Upper lobe of left lung (tissue), 6 donors: Measurements from ENCODE around the gene SULT1B1. TPM values are rescaled to one million over a fixed set of nuclear protein-coding genes. Genes with fewer than 3 reads are reported as not detected.

ENCODE experiments used
- ATAC-seq, 2 donors: fragments of 200-7000 bp; cut with Tn5 transposase; one replicate each; pipeline ENCODE4 v1.9.1; 2022; ENCODE audit warnings: mild to moderate bottlenecking in 2 of 2, moderate library complexity in 2 of 2; ENCODE audit not compliant: low FRiP score in 2 of 2
- DNase-seq, 2 donors: peaks; one replicate each; pipeline ENCODE4 v3.0.0-alpha.2; 2019 to 2020
- H3K27ac ChIP-seq, 4 donors: fragments of 200-600 bp; sonication (generic); one replicate each; pipeline ENCODE4 v1.5.1; 2016 to 2019
- H3K27me3 ChIP-seq, 4 donors: fragments of 200-600 bp; sonication (generic); one replicate each; pipeline ENCODE4 v1.5.1; 2017 to 2019
- H3K36me3 ChIP-seq, 4 donors: fragments of 200-600 bp; sonication (generic); one replicate each; pipeline ENCODE4 v1.5.1; 2016 to 2019
- H3K4me1 ChIP-seq, 4 donors: fragments of 200-600 bp; sonication (generic); one replicate each; pipeline ENCODE4 v1.5.1; 2018 to 2019
- H3K4me3 ChIP-seq, 4 donors: fragments of 200-600 bp; sonication (generic); one replicate each; pipeline ENCODE4 v1.5.1; 2017 to 2019; ENCODE audit warnings: mild to moderate bottlenecking in 2 of 4, moderate library complexity in 1 of 4
- H3K9me3 ChIP-seq, 4 donors: fragments of 200-600 bp; sonication (generic); one replicate each; pipeline ENCODE4 v1.5.1; 2018 to 2019
- CTCF ChIP-seq, 6 experiments: fragments of 450-650 bp in 4 of 6; fragments of 200-600 bp in 2 of 6; sonication (generic) in 2 of 6; IDR thresholded peaks; one replicate each; pipeline ENCODE4 v1.5.1; 2016 to 2019; ENCODE audit warnings: antibody characterized with exemption in 6 of 6
- EP300 ChIP-seq, 4 donors: sonication (generic); formaldehyde crosslinking; IDR thresholded peaks; one replicate each; pipeline ENCODE4 v1.5.1; 2017; ENCODE audit warnings: antibody characterized with exemption in 4 of 4, control low read depth in 2 of 4
- POLR2A ChIP-seq, 4 donors: fragments of 450-650 bp; IDR thresholded peaks; one replicate each; pipeline ENCODE4 v1.5.1; 2016 to 2017; ENCODE audit warnings: antibody characterized with exemption in 4 of 4, mild to moderate bottlenecking in 2 of 4
- POLR2AphosphoS5 ChIP-seq, 2 donors: sonication (generic); formaldehyde crosslinking; IDR thresholded peaks; one replicate each; pipeline ENCODE4 v1.5.1; 2017; ENCODE audit warnings: antibody characterized with exemption in 2 of 2
- WGBS, 2 donors: methylation state at CpG; one replicate each; pipeline ENCODE4 v1.1.5; 2017 to 2018; 5-methylcytosine and 5-hydroxymethylcytosine counted together
- total RNA-seq, 6 donors: library from RNA; depleted of rRNA in 4 of 6; stranded (reverse); fragments of >200 nt in 4 of 6; gene quantifications; one replicate each; pipeline versions ENCODE4 v1.1.0 to v1.2.1, GENCODE V29; 2016 to 2021
- donor health status: DM: no; HTN: no; CAD: no; lungs with moderate emphysema.
- donor health status: DM: no; HTN: yes; CAD: no; lungs with severe emphysema.

Gene SULT1B1
- total RNA-seq, 6 donors from 2014 or later: 2.1 to 12.9 (median 4.9) TPM

GRCh38 chr4:69731847-69732246 lies 28.6 kb downstream of the SULT1B1 start:
- ATAC-seq: no peak
- Histone ChIP-seq H3K4me3 (no peak overlapping the region), H3K27ac (no peak overlapping the region), H3K36me3 (no peaks in the 10 kb centered on the region), H3K4me1 (no peaks in the 10 kb centered on the region), H3K9me3 (no peaks in the 10 kb centered on the region), H3K27me3 (no peaks in the 10 kb centered on the region)
- no peak for TF ChIP-seq POLR2AphosphoS5 (IDR thresholded peaks at IDR 0.05)
- TF ChIP-seq EP300 (IDR thresholded peaks at IDR 0.05): no peak
- no peak for TF ChIP-seq POLR2A (IDR thresholded peaks at IDR 0.05)
- no peak for TF ChIP-seq CTCF (IDR thresholded peaks at IDR 0.05)
- 46 to 71% methylated on average over 1 of the region's 1 CpG for WGBS, 2 donors
- no peak for DNase-seq

GRCh38 chr4:69731241-69731640 lies 29.2 kb downstream of the SULT1B1 start:
- TF ChIP-seq POLR2AphosphoS5 (IDR thresholded peaks at IDR 0.05) (no peak), EP300 (IDR thresholded peaks at IDR 0.05) (no peak), POLR2A (IDR thresholded peaks at IDR 0.05) (no peak), CTCF (IDR thresholded peaks at IDR 0.05) (no peak)
- Histone ChIP-seq H3K9me3 (no peaks in the 10 kb centered on the region), H3K4me3 (no peak overlapping the region), H3K27ac (no peak overlapping the region), H3K4me1 (no peaks in the 10 kb centered on the region), H3K27me3 (no peaks in the 10 kb centered on the region), H3K36me3 (no peaks in the 10 kb centered on the region)
- no peak for DNase-seq
- no peak for ATAC-seq
- WGBS, 2 donors: 88 to 92% methylated on average over 1 of the region's 1 CpG

GRCh38 chr4:69730002-69730401 lies 30.4 kb downstream of the SULT1B1 start:
- TF ChIP-seq CTCF (IDR thresholded peaks at IDR 0.05) (no peak), POLR2A (IDR thresholded peaks at IDR 0.05) (no peak), POLR2AphosphoS5 (IDR thresholded peaks at IDR 0.05) (no peak), EP300 (IDR thresholded peaks at IDR 0.05) (no peak)

GRCh38 chr4:69727926-69728325 lies 32.5 kb downstream of the SULT1B1 start:
- no peak for ATAC-seq
- H3K4me1 ChIP-seq: no peaks in the 10 kb centered on the region
- TF ChIP-seq CTCF (IDR thresholded peaks at IDR 0.05) (no peak), POLR2A (IDR thresholded peaks at IDR 0.05) (no peak), POLR2AphosphoS5 (IDR thresholded peaks at IDR 0.05) (no peak), EP300 (IDR thresholded peaks at IDR 0.05) (no peak)
- WGBS, 2 donors: 86 to 92% methylated on average over 2 of the region's 2 CpGs
- no peaks in the 10 kb centered on the region for H3K27me3 ChIP-seq
- no peak overlapping the region for H3K27ac ChIP-seq
- H3K9me3 ChIP-seq: no peaks in the 10 kb centered on the region
- no peak overlapping the region for H3K4me3 ChIP-seq
- no peak for DNase-seq
- no peaks in the 10 kb centered on the region for H3K36me3 ChIP-seq

More at GRCh38 chr4:69730002-69730401, 30.4 kb downstream of the SULT1B1 start:
- no peaks in the 10 kb centered on the region for H3K4me1 ChIP-seq
- ATAC-seq (no peak), DNase-seq (no peak)
- H3K27ac ChIP-seq: no peak overlapping the region
- H3K9me3 ChIP-seq: no peaks in the 10 kb centered on the region
- no peak overlapping the region for H3K4me3 ChIP-seq
- no peaks in the 10 kb centered on the region for H3K36me3 ChIP-seq
- H3K27me3 ChIP-seq: no peaks in the 10 kb centered on the region

GRCh38 chr4:69727426-69727825 lies 33.0 kb downstream of the SULT1B1 start:
- Histone ChIP-seq H3K9me3 (no peaks in the 10 kb centered on the region), H3K27ac (no peak overlapping the region), H3K4me1 (no peaks in the 10 kb centered on the region), H3K27me3 (no peaks in the 10 kb centered on the region), H3K4me3 (no peak overlapping the region), H3K36me3 (no peaks in the 10 kb centered on the region)
- DNase-seq (no peak), ATAC-seq (no peak)
- whole genome bisulfite sequencing, 2 donors: 79 to 96% methylated on average over 1 of the region's 1 CpG
- TF ChIP-seq POLR2A (IDR thresholded peaks at IDR 0.05) (no peak), POLR2AphosphoS5 (IDR thresholded peaks at IDR 0.05) (no peak), CTCF (IDR thresholded peaks at IDR 0.05) (no peak), EP300 (IDR thresholded peaks at IDR 0.05) (no peak)
